GM12878 (cell line): ENCODE measurements around the gene PCED1B. TPM values are rescaled to one million over a fixed set of nuclear protein-coding genes. Genes with fewer than 3 reads are reported as not detected.

ENCODE experiments used
- ATAC-seq: fragments of 200-7000 bp; cut with Tn5 transposase; 3 replicates; pipeline ENCODE4 v1.9.1; 2020; ENCODE audit warnings: mild to moderate bottlenecking, moderate library complexity
- BruUV-seq: library from RNA; stranded (reverse); fragments of 400-500 nt; replicated peaks from 2 replicates; lab custom pipeline; 2021; lab: Mats Ljungman, UMichigan
- CTCF ChIA-PET: fragments of 300-600 bp; sonication (Branson Sonifier 250); formaldehyde crosslinking; extraction: SDS; loops from one replicate; lab custom pipeline; 2021; ENCODE audit warnings: inconsistent platforms; lab: Yijun Ruan, JAX
- POLR2A ChIA-PET: fragments of 350-600 bp; formaldehyde crosslinking; extraction: SDS; loops from one replicate; lab custom pipeline; 2021; ENCODE audit warnings: inconsistent platforms; lab: Charles Lee
- RAD21 ChIA-PET: fragments of 300-600 bp; sonication (Branson Sonifier 250); formaldehyde crosslinking; loops from one replicate; lab custom pipeline; 2023; ENCODE audit warnings: antibody characterized with exemption; ENCODE audit not compliant: unreplicated experiment; lab: Charles Lee
- SMC1A ChIA-PET: fragments of 300-600 bp; sonication (Branson Sonifier 250); formaldehyde crosslinking; loops from one replicate; lab custom pipeline; 2023; ENCODE audit not compliant: unreplicated experiment, uncharacterized antibody; lab: Charles Lee
- DNase-seq: peaks from one replicate; pipeline ENCODE4 v3.0.0-alpha.2; 2011; ENCODE audit warnings: low read depth, low spot score
- FAIRE-seq: peaks from 3 replicates; lab custom pipeline; 2011; peaks lifted over from hg19 to GRCh38; lab: Jason Lieb, UNC
- H2AFZ ChIP-seq: 2 replicates; pipeline ENCODE4 v1.6.0; 2011; ENCODE audit warnings: low read depth, low read length, control low read depth; ENCODE audit not compliant: control insufficient read depth
- H3K27ac ChIP-seq: 2 replicates; pipeline ENCODE4 v1.5.1; 2011; ENCODE audit warnings: control low read depth; ENCODE audit not compliant: control insufficient read depth, insufficient read depth
- H3K27me3 ChIP-seq, 2 experiments: replicated peaks in 1 of 2; 2 replicates each; pipeline versions ENCODE4 v1.6.0 to v1.6.1; 2011; ENCODE audit warnings: low read length in 1 of 2; ENCODE audit not compliant: control insufficient read depth in 2 of 2, insufficient read depth in 2 of 2
- H3K36me3 ChIP-seq, 2 experiments: 2 replicates each; pipeline ENCODE4 v1.5.1; 2011; ENCODE audit warnings: low read length in 1 of 2; ENCODE audit not compliant: control insufficient read depth in 2 of 2, insufficient read depth in 2 of 2
- H3K4me1 ChIP-seq: 2 replicates; pipeline ENCODE4 v1.6.1; 2011; ENCODE audit warnings: mild to moderate bottlenecking, low read length, moderate library complexity, mixed read lengths; ENCODE audit not compliant: control insufficient read depth, insufficient read depth
- H3K4me2 ChIP-seq: 2 replicates; pipeline ENCODE4 v1.6.0; 2011; ENCODE audit warnings: control low read depth; ENCODE audit not compliant: control insufficient read depth, insufficient read depth
- H3K4me3 ChIP-seq: fragments of 200-600 bp; sonication (generic); 2 replicates; pipeline ENCODE4 v1.5.1; 2016
- H3K79me2 ChIP-seq: 2 replicates; pipeline ENCODE4 v1.6.0; 2011; ENCODE audit warnings: low read length; ENCODE audit not compliant: control insufficient read depth, insufficient read depth
- H3K9ac ChIP-seq: 2 replicates; pipeline ENCODE4 v1.8.0; 2011; ENCODE audit warnings: low read length, control low read depth, mixed read lengths; ENCODE audit not compliant: control insufficient read depth, insufficient read depth
- H3K9me3 ChIP-seq: replicated peaks from 3 replicates; pipeline ENCODE4 v1.5.1; 2011; ENCODE audit warnings: mild to moderate bottlenecking, low read length; ENCODE audit not compliant: control insufficient read depth, insufficient read depth
- H4K20me1 ChIP-seq: 2 replicates; pipeline ENCODE4 v1.6.0; 2011; ENCODE audit not compliant: control insufficient read depth, insufficient read depth
- ATF3 ChIP-seq: IDR thresholded peaks from 2 replicates; pipeline ENCODE4 v1.6.1; 2011; ENCODE audit warnings: low read depth, mild to moderate bottlenecking, low read length, moderate library complexity, borderline replicate concordance; ENCODE audit errors: extremely low read depth
- CBX3 ChIP-seq: fragments of 200-600 bp; sonication (generic); IDR thresholded peaks from 2 replicates; pipeline ENCODE4 v1.6.1; 2016; ENCODE audit warnings: low read depth, borderline replicate concordance
- EP300 ChIP-seq, 2 experiments: fragments of 150-350 bp in 1 of 2; IDR thresholded peaks; 2 replicates each; pipeline ENCODE4 v1.6.1; 2011 to 2012; ENCODE audit warnings: low read depth in 2 of 2, low read length in 2 of 2, borderline replicate concordance in 1 of 2, improper control_type of control experiment in 1 of 2, inconsistent platforms in 1 of 2; ENCODE audit not compliant: control insufficient read depth in 1 of 2
- ESRRA ChIP-seq: IDR thresholded peaks from 2 replicates; pipeline ENCODE4 v1.6.1; 2012; ENCODE audit warnings: mild to moderate bottlenecking, low read length, improper control_type of control experiment
- JUNB ChIP-seq: IDR thresholded peaks from 2 replicates; pipeline ENCODE4 v1.6.1; 2016; ENCODE audit warnings: antibody characterized with exemption, mild to moderate bottlenecking
- KAT2A ChIP-seq: conservative IDR thresholded peaks from 2 replicates; pipeline ENCODE4 v1.6.1; 2011; ENCODE audit warnings: low read depth, low read length; ENCODE audit not compliant: control insufficient read depth
- POLR2A ChIP-seq: IDR thresholded peaks from 2 replicates; pipeline ENCODE4 v1.6.1; 2011; ENCODE audit warnings: low read depth, mild to moderate bottlenecking, low read length
- PRDM15 ChIP-seq: fragments of 450-650 bp; formaldehyde crosslinking; IDR thresholded peaks from 2 replicates; pipeline ENCODE4 v1.4.0; 2020; ENCODE audit warnings: mild to moderate bottlenecking, moderate library complexity
- RCOR1 ChIP-seq: conservative IDR thresholded peaks from 2 replicates; pipeline ENCODE4 v1.6.1; 2012; ENCODE audit warnings: low read depth, low read length, improper control_type of control experiment
- SIN3A ChIP-seq: IDR thresholded peaks from 2 replicates; pipeline ENCODE4 v1.6.1; 2012; ENCODE audit warnings: low read depth, low read length, improper control_type of control experiment
- SKIL ChIP-seq: fragments of 450-650 bp; IDR thresholded peaks from 2 replicates; pipeline ENCODE4 v1.6.1; 2017; ENCODE audit warnings: mild to moderate bottlenecking, low read depth, inconsistent platforms; ENCODE audit not compliant: poor library complexity, severe bottlenecking
- SREBF2 ChIP-seq: IDR thresholded peaks from 2 replicates; pipeline ENCODE4 v1.6.1; 2012; ENCODE audit warnings: mild to moderate bottlenecking, low read length
- TAF1 ChIP-seq: IDR thresholded peaks from 2 replicates; pipeline ENCODE4 v1.6.1; 2011; ENCODE audit warnings: mild to moderate bottlenecking, low read depth, low read length, borderline replicate concordance
- TARDBP ChIP-seq: IDR thresholded peaks from 2 replicates; pipeline ENCODE4 v1.6.1; 2016; ENCODE audit warnings: borderline replicate concordance
- ZBTB4 ChIP-seq: fragments of 450-650 bp; formaldehyde crosslinking; IDR thresholded peaks from 2 replicates; pipeline ENCODE4 v1.4.0; 2022; ENCODE audit warnings: mild to moderate bottlenecking, moderate library complexity
- WGBS: methylation state at CpG from one replicate; pipeline ENCODE4 v1.1.6; 2016; ENCODE audit warnings: low lambda C conversion rate; ENCODE audit not compliant: insufficient replicate concordance, insufficient coverage; ENCODE audit errors: missing lambda C conversion rate; 5-methylcytosine and 5-hydroxymethylcytosine counted together
- in situ Hi-C: fragments of 300-500 bp; cut with MboI; formaldehyde crosslinking; loops from 9 replicates; pipeline ENCODE4 v1.14.3; 2018; ENCODE audit warnings: mixed read lengths
- intact Hi-C: fragments of 100-400 bp; cut with micrococcal nuclease; formaldehyde crosslinking; loops from one replicate; pipeline ENCODE4 v1.14.2; 2022; ENCODE audit not compliant: unreplicated experiment
- polyA plus RNA-seq, 11 experiments: library from polyadenylated mRNA; depleted of rRNA in 4 of 11; unstranded in 6 of 11; stranded (reverse) in 5 of 11; fragments of >200 nt; fragmentation: Nextera tagmentation in 4 of 11; fragmentation: Illumina TruSeq in 1 of 11; extraction: Ambion mirVana in 4 of 11; extraction: Trizol in 1 of 11; gene quantifications; 1 replicate in 1 of 11; 2 replicates in 10 of 11; pipeline versions ENCODE4 v1.2.1 to v1.2.3, GENCODE V29; 2011 to 2016; ENCODE audit warnings: inconsistent platforms in 2 of 11, missing spikeins in 2 of 11, low read depth in 1 of 11
- total RNA-seq, 4 experiments: library from RNA; depleted of rRNA in 3 of 4; stranded (reverse); fragments of >200 nt in 3 of 4; fragmentation: Illumina TruSeq in 1 of 4; extraction: Trizol in 1 of 4; gene quantifications; 2 replicates each; pipeline versions ENCODE4 v1.2.1 to v1.2.3, GENCODE V29; 2013 to 2021

PCED1B gene
- total and polyA plus RNA-seq, 10 of the 15 experiments (the other 5 are each of a cell fraction or from before 2014, with no cell fraction given): 0.80 to 8.8 (median 3.0) TPM

- H3K79me2 ChIP-seq: no peaks in the 10 kb centered on the region
- H3K4me3 ChIP-seq: no peak overlapping the region
- H3K4me2 ChIP-seq: no peak overlapping the region
- intact Hi-C loops: no loop called here
- H4K20me1 ChIP-seq: no peaks in the 10 kb centered on the region; the same call in 1 of the 2 replicates
- WGBS: 35% methylated on average over 1 of the region's 1 CpG
- TF ChIP-seq SKIL (no peak), TAF1 (no peak), ESRRA (no peak), ATF3 (no peak), CBX3 (no peak), RCOR1 (no peak), JUNB (no peak), EP300 (IDR thresholded peaks at IDR 0.05; ENCODE audit: borderline replicate concordance in 1 of 2, control insufficient read depth in 1 of 2, low read depth in 2 of 2, low read length in 2 of 2) (no peak), KAT2A (no peak), SIN3A (no peak), POLR2A (no peak), SREBF2 (no peak), PRDM15 (CRISPR knock-in tag) (no peak), TARDBP (no peak), ZBTB4 (no peak)
- H3K4me1 ChIP-seq: peaks cover 10% of the 10 kb centered on the region
- RAD21 ChIA-PET: no interaction called here
- no TSS peak for BruUV-seq
- H3K27ac ChIP-seq: no peak overlapping the region
- peaks cover 6% of the 10 kb centered on the region in 2 experiments for H3K27me3 ChIP-seq
- H2AFZ ChIP-seq: no peak overlapping the region
- SMC1A ChIA-PET: no interaction called here
- H3K9me3 ChIP-seq: no peaks in the 10 kb centered on the region
- no peak overlapping the region for H3K9ac ChIP-seq
- no peak for ATAC-seq
- in situ Hi-C loops: no loop called here
- no peaks in the 10 kb centered on the region for H3K36me3 ChIP-seq
- FAIRE-seq: no peak
- POLR2A ChIA-PET: no interaction called here
- CTCF ChIA-PET: interaction anchor here (1.1 kb wide), 1 partner anchor 14 kb away, joined by 5 read pairs; no protein-coding TSS in a partner anchor
- no peak for DNase-seq
These were observed 4.8 kb downstream of the PCED1B start for GRCh38 chr12:47084172-47084571.
